ENCODE data around the gene NF2.

- TF ChIP-seq POLR2A (IDR thresholded peaks at IDR 0.05) (no peak), CTCF (IDR thresholded peaks at IDR 0.05) (no peak), POLR2AphosphoS5 (IDR thresholded peaks at IDR 0.05) (no peak)
These were observed 23.7 kb downstream of the NF2 start for GRCh38 chr22:29627196-29627535.
